Subcutaneous abdominal adipose tissue (tissue), 5 donors: ENCODE results near the gene ASAH2B.
"Not testable (repeated sequence)": the region's sequence is repeated elsewhere in the genome, so short reads cannot be mapped to it uniquely, and the experiment has no call there.

Experiments
- H3K27ac ChIP-seq: one replicate; pipeline ENCODE4 v1.7.0; 2013; ENCODE audit warnings: low read depth, mild to moderate bottlenecking, inconsistent platforms, low read length, moderate library complexity
- H3K27me3 ChIP-seq, 5 donors: one replicate each; pipeline ENCODE4 v1.7.0; 2013; ENCODE audit warnings: low read length in 5 of 5, inconsistent platforms in 1 of 5; ENCODE audit not compliant: control insufficient read depth in 5 of 5, insufficient read depth in 4 of 5
- H3K36me3 ChIP-seq, 5 donors: one replicate each; pipeline ENCODE4 v1.7.0; 2013; ENCODE audit warnings: low read length in 5 of 5; ENCODE audit not compliant: control insufficient read depth in 5 of 5, insufficient read depth in 5 of 5
- H3K4me1 ChIP-seq, 5 donors: one replicate each; pipeline ENCODE4 v1.7.0; 2013; ENCODE audit warnings: low read length in 5 of 5, mild to moderate bottlenecking in 3 of 5, moderate library complexity in 1 of 5; ENCODE audit not compliant: control insufficient read depth in 5 of 5, insufficient read depth in 5 of 5
- H3K4me3 ChIP-seq, 5 donors: one replicate each; pipeline ENCODE4 v1.7.0; 2013; ENCODE audit warnings: low read length in 5 of 5, low read depth in 1 of 5
- H3K9ac ChIP-seq, 5 donors: one replicate each; pipeline ENCODE4 v1.7.0; 2013; ENCODE audit warnings: low read length in 5 of 5, mild to moderate bottlenecking in 4 of 5, moderate library complexity in 3 of 5
- H3K9me3 ChIP-seq, 5 donors: one replicate each; pipeline ENCODE4 v1.7.0; 2013; ENCODE audit warnings: low read length in 5 of 5; ENCODE audit not compliant: control insufficient read depth in 5 of 5
- donor health status: healthy.
- donor health status: healthy.
- donor health status: healthy.
- donor health status: healthy.
- donor health status: healthy.

ASAH2B gene

GRCh38 chr10:50739618-50740292 lies at the start of gene ASAH2B:
Gene ASAH2B (plus strand): TSS chr10:50739936. CDS start chr10:50745131, 5,195 bp downstream.
- H3K27me3 ChIP-seq, result no peaks in the 10 kb centered on the region
- H3K9ac ChIP-seq, result peak within 1 kb of the TSS; percentile 30 to 81 (median 71)
- peaks cover 0 to 15% (median 9%) of the 10 kb centered on the region in 5 donors for H3K4me1 ChIP-seq
- no peaks in the 10 kb centered on the region for H3K9me3 ChIP-seq
- H3K27ac ChIP-seq, result peak within 1 kb of the TSS; percentile 78
- H3K36me3 ChIP-seq, result no peaks in the 10 kb centered on the region
- H3K4me3 ChIP-seq, result peak within 1 kb of the TSS; percentile 75 to 93 (median 86)

GRCh38 chr10:50697819-50698218 lies 41.9 kb upstream of the ASAH2B start:
- not testable (repeated sequence) for H3K4me1 ChIP-seq, H3K36me3 ChIP-seq, H3K9ac ChIP-seq, H3K9me3 ChIP-seq, H3K27ac ChIP-seq, H3K27me3 ChIP-seq, H3K4me3 ChIP-seq

- H3K9me3 ChIP-seq, H3K27me3 ChIP-seq, H3K4me3 ChIP-seq, H3K36me3 ChIP-seq, H3K27ac ChIP-seq, H3K4me1 ChIP-seq, H3K9ac ChIP-seq: not testable (repeated sequence)
Measured at GRCh38 chr10:50701947-50702346, 37.8 kb upstream of the ASAH2B start.

GRCh38 chr10:50702997-50703396 lies 36.7 kb upstream of the ASAH2B start:
- H3K36me3 ChIP-seq, H3K9ac ChIP-seq, H3K4me1 ChIP-seq, H3K27me3 ChIP-seq, H3K4me3 ChIP-seq, H3K27ac ChIP-seq, H3K9me3 ChIP-seq: not testable (repeated sequence)

- H3K4me3 ChIP-seq, H3K27ac ChIP-seq, H3K9me3 ChIP-seq, H3K9ac ChIP-seq, H3K36me3 ChIP-seq, H3K27me3 ChIP-seq, H3K4me1 ChIP-seq: not testable (repeated sequence)
Measured at GRCh38 chr10:50704436-50705079, 35.2 kb upstream of the ASAH2B start.

GRCh38 chr10:50706006-50706405 lies 33.7 kb upstream of the ASAH2B start:
- not testable (repeated sequence) for H3K36me3 ChIP-seq, H3K27me3 ChIP-seq, H3K9me3 ChIP-seq, H3K4me1 ChIP-seq, H3K4me3 ChIP-seq, H3K9ac ChIP-seq, H3K27ac ChIP-seq

GRCh38 chr10:50710241-50710640 lies 29.5 kb upstream of the ASAH2B start:
- H3K36me3 ChIP-seq, H3K4me1 ChIP-seq, H3K9ac ChIP-seq, H3K9me3 ChIP-seq, H3K27me3 ChIP-seq, H3K4me3 ChIP-seq, H3K27ac ChIP-seq: not testable (repeated sequence)

GRCh38 chr10:50723812-50724211 lies 15.9 kb upstream of the ASAH2B start:
- not testable (repeated sequence) for H3K27ac ChIP-seq, H3K4me1 ChIP-seq, H3K27me3 ChIP-seq, H3K4me3 ChIP-seq, H3K9ac ChIP-seq, H3K9me3 ChIP-seq, H3K36me3 ChIP-seq

- H3K9ac ChIP-seq, H3K4me1 ChIP-seq, H3K36me3 ChIP-seq, H3K27ac ChIP-seq, H3K27me3 ChIP-seq, H3K4me3 ChIP-seq, H3K9me3 ChIP-seq: not testable (repeated sequence)
Measured at GRCh38 chr10:50728112-50728511, 11.6 kb upstream of the ASAH2B start.

- peak overlapping the region; percentile 78 for H3K27ac ChIP-seq
- peaks cover 0 to 15% (median 9%) of the 10 kb centered on the region in 5 donors for H3K4me1 ChIP-seq
- H3K4me3 ChIP-seq, result peak overlapping the region; percentile 71 to 93 (median 82)
- H3K9ac ChIP-seq, result peak overlapping the region in 4 of 5 donors; percentile 30 to 78 (median 68)
- not testable (repeated sequence) for H3K9me3 ChIP-seq, H3K36me3 ChIP-seq, H3K27me3 ChIP-seq
Measured at GRCh38 chr10:50738987-50739617, 634 bp upstream of the ASAH2B start.
